Pancreas (tissue), 10 donors: Measurements from ENCODE around the gene P2RX4. TPM values are rescaled to one million over a fixed set of nuclear protein-coding genes. Genes with fewer than 3 reads are reported as not detected.

Experiments
- ATAC-seq, 4 donors: fragments of 200-7000 bp; cut with Tn5 transposase; one replicate each; pipeline versions ENCODE4 v1.8.0 to v1.9.1; 2020; ENCODE audit warnings: mild to moderate bottlenecking in 4 of 4, moderate library complexity in 4 of 4
- DNase-seq, 6 donors: peaks; one replicate each; pipeline ENCODE4 v3.0.0-alpha.2; 2020
- FAIRE-seq: peaks from 2 replicates; lab custom pipeline; 2012; peaks lifted over from hg19 to GRCh38; lab: Jason Lieb, UNC
- H3K27ac ChIP-seq, 4 donors: fragments of 200-600 bp; sonication (generic); 1 replicate in 3 of 4; 2 replicates in 1 of 4; pipeline versions ENCODE4 v1.5.0 to v1.8.0; 2020
- H3K27me3 ChIP-seq, 4 donors: fragments of 200-600 bp; one replicate each; pipeline ENCODE4 v1.8.0; 2021
- H3K36me3 ChIP-seq, 3 donors: fragments of 200-600 bp; sonication (generic) in 1 of 3; one replicate each; pipeline versions ENCODE4 v1.5.0 to v1.8.0; 2020 to 2021
- H3K4me1 ChIP-seq, 3 donors: fragments of 200-600 bp; one replicate each; pipeline ENCODE4 v1.8.0; 2021
- H3K4me3 ChIP-seq, 4 donors: fragments of 200-600 bp; sonication (generic) in 2 of 4; one replicate each; pipeline versions ENCODE4 v1.5.0 to v1.8.0; 2020 to 2021
- H3K9me3 ChIP-seq, 4 donors: fragments of 200-600 bp; one replicate each; pipeline ENCODE4 v1.8.0; 2021
- WGBS, 2 donors: extraction: QIAGEN DNeasy Blood & Tissue Kit; methylation state at CpG; one replicate each; pipeline ENCODE4 v1.1.7; 2013; 5-methylcytosine and 5-hydroxymethylcytosine counted together
- intact Hi-C, 3 donors: fragments of 100-400 bp; cut with DNase I; formaldehyde crosslinking; loops; one replicate each; pipeline versions ENCODE4 v1.11.1 to v1.14.2; 2022
- polyA plus RNA-seq, 2 donors: library from polyadenylated mRNA; stranded (reverse); fragments of 200-250 nt; gene quantifications; one replicate each; pipeline ENCODE4 v1.2.3, GENCODE V29; 2013
- total RNA-seq, 6 donors: library from RNA; stranded (reverse); fragmentation: NEBNext Ultra II Directional in 4 of 6; extraction: Animal tissue kit (Norgen Biotek cat#: 25700) in 4 of 6; gene quantifications; one replicate each; pipeline versions ENCODE4 v1.2.1 to v1.2.4, GENCODE V29; 2021 to 2023
- TF ChIP-seq, protein P1 (sequence below), 4 donors: fragments of 200-600 bp; sonication (generic) in 3 of 4; IDR thresholded peaks; one replicate each; pipeline versions ENCODE4 v1.5.0 to v1.8.0; 2021; ENCODE audit warnings: antibody characterized with exemption in 4 of 4
- donor health status: healthy with polysubstance abuse.
- donor health status: DM: no; HTN: no; CAD: no; lungs with moderate emphysema.
- donor health status: DM: no; HTN: no; CAD: no.
- donor health status: control.
- donor health status: control.
- donor health status: Bipolar disorder and iron deficiency.
- donor health status: DM: yes; HTN: yes; CAD: no.
- donor health status: DM: no; HTN: no; CAD: no.
- donor health status: DM: no; HTN: no; CAD: no.
- donor health status: DM: yes; HTN: yes; CAD: no.

Gene P2RX4
- total and polyA plus RNA-seq, 8 donors: 27.5 to 60.1 (median 33.1) TPM

- FAIRE-seq (no peak), DNase-seq (peak in 1 of 6 donors; percentile 54), ATAC-seq (no peak)
- no peak overlapping the region for H3K27ac ChIP-seq
- WGBS, 2 donors: 94 to 96% methylated on average over 14 of the region's 14 CpGs
- H3K4me3 ChIP-seq: no peak overlapping the region
- H3K4me1 ChIP-seq: peaks cover 4 to 20% (median 13%) of the 10 kb centered on the region in 3 donors
- intact Hi-C loops: no loop called here
- TF ChIP-seq, protein P1, sequence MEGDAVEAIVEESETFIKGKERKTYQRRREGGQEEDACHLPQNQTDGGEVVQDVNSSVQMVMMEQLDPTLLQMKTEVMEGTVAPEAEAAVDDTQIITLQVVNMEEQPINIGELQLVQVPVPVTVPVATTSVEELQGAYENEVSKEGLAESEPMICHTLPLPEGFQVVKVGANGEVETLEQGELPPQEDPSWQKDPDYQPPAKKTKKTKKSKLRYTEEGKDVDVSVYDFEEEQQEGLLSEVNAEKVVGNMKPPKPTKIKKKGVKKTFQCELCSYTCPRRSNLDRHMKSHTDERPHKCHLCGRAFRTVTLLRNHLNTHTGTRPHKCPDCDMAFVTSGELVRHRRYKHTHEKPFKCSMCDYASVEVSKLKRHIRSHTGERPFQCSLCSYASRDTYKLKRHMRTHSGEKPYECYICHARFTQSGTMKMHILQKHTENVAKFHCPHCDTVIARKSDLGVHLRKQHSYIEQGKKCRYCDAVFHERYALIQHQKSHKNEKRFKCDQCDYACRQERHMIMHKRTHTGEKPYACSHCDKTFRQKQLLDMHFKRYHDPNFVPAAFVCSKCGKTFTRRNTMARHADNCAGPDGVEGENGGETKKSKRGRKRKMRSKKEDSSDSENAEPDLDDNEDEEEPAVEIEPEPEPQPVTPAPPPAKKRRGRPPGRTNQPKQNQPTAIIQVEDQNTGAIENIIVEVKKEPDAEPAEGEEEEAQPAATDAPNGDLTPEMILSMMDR (IDR thresholded peaks at IDR 0.05): no peak
- H3K27me3 ChIP-seq: no peaks in the 10 kb centered on the region
- H3K9me3 ChIP-seq: no peaks in the 10 kb centered on the region
- H3K36me3 ChIP-seq: peaks cover 0 to 32% (median 4%) of the 10 kb centered on the region in 3 donors
Observed at GRCh38 chr12:121232977-121233627, 23.2 kb downstream of the P2RX4 start.

GRCh38 chr12:121233628-121234020 is 23.7 kb downstream of the P2RX4 start:
- Histone ChIP-seq H3K4me3 (no peak overlapping the region), H3K27ac (no peak overlapping the region), H3K36me3 (peaks cover 0 to 29% (median 4%) of the 10 kb centered on the region in 3 donors), H3K4me1 (peaks cover 9 to 24% (median 16%) of the 10 kb centered on the region in 3 donors), H3K9me3 (no peaks in the 10 kb centered on the region), H3K27me3 (no peaks in the 10 kb centered on the region)
- TF ChIP-seq, protein P1 (IDR thresholded peaks at IDR 0.05): no peak
- FAIRE-seq (no peak), DNase-seq (peak in 1 of 6 donors; percentile 74), ATAC-seq (no peak)
- WGBS, 2 donors: 85 to 89% methylated on average over 11 of the region's 11 CpGs
- intact Hi-C loops: no loop called here

DNA sequence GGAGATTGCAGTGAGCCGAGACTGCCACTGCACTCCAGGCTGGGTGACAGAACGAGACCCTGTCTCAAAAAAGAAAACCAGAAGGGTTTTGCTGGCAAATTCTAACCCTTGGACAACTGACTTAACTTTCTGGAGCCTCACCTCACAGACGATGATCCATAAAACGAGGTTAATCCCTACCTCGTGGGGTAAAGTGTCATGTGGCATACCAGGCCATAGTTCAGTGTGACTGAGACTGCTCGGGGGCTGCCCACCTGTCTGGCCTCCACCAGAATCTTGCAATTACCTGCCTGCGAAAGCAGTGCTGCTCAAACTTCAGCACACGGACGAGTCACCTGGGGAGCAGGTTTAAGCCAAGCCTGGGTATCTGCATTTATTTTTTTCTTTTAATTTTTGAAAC is 26.8 kb downstream of the P2RX4 start:
- H3K27ac ChIP-seq: peak overlapping the region in 2 of 4 donors; percentile 68 to 86

GRCh38 chr12:121237415-121237814 is 27.5 kb downstream of the P2RX4 start:
- H3K4me1 ChIP-seq: peaks cover 14 to 26% (median 20%) of the 10 kb centered on the region in 3 donors
- 21 to 28% methylated on average over 8 of the region's 8 CpGs for WGBS, 2 donors
- ATAC-seq (peak; percentile 73 to 87 (median 80)), DNase-seq (peak in 5 of 6 donors; percentile 52 to 88 (median 62)), FAIRE-seq (no peak)
- peaks cover 0 to 16% (median 4%) of the 10 kb centered on the region in 3 donors for H3K36me3 ChIP-seq
- H3K9me3 ChIP-seq: no peaks in the 10 kb centered on the region
- H3K4me3 ChIP-seq: no peak overlapping the region
- H3K27me3 ChIP-seq: no peaks in the 10 kb centered on the region
- intact Hi-C loops: no loop called here
- peak overlapping the region in 3 of 4 donors; percentile 14 to 86 (median 68) for H3K27ac ChIP-seq
- TF ChIP-seq, protein P1 (IDR thresholded peaks at IDR 0.05): no peak

More for the DNA sequence above, 26.8 kb downstream of the P2RX4 start:
- ATAC-seq: no peak
- Histone ChIP-seq H3K27me3 (no peaks in the 10 kb centered on the region), H3K4me3 (no peak overlapping the region), H3K4me1 (peaks cover 14 to 26% (median 20%) of the 10 kb centered on the region in 3 donors), H3K36me3 (peaks cover 0 to 19% (median 4%) of the 10 kb centered on the region in 3 donors), H3K9me3 (no peaks in the 10 kb centered on the region)
- TF ChIP-seq, protein P1 (IDR thresholded peaks at IDR 0.05): no peak
- DNase-seq: peak in 1 of 6 donors; percentile 23
- intact Hi-C loops: no loop called here
- WGBS, 2 donors: 88 to 91% methylated on average over 9 of the region's 9 CpGs
- FAIRE-seq: no peak

DNA sequence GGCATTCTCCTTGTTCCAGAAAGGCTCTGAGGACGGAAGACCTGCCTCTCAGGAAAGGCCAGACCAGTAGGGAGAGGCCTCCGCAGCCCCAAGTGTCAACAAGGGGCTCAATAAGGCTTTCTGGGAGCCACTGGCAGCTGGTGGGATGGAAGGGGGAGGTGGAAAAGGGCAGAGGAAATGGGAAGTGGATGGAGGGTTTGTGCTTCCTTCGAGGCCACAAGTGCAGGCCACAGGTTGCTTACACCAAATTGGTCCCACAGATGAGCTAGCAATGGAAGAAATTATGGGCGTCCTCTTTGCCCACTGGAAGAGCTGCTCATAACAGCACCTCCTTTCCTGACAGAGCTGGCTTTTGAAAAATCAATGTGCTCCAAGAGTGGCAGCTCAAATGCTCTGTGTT is 28.2 kb downstream of the P2RX4 start:
- WGBS, 2 donors: 61 to 64% methylated on average over 4 of the region's 4 CpGs
- peak overlapping the region; percentile 14 to 86 (median 65) for H3K27ac ChIP-seq
- ATAC-seq: peak in 3 of 4 donors; percentile 5 to 18 (median 16)
- no peaks in the 10 kb centered on the region for H3K9me3 ChIP-seq
- peak in 1 of 6 donors; percentile 38 for DNase-seq
- H3K27me3 ChIP-seq: no peaks in the 10 kb centered on the region
- H3K4me1 ChIP-seq: peaks cover 14 to 26% (median 20%) of the 10 kb centered on the region in 3 donors
- FAIRE-seq: no peak
- H3K36me3 ChIP-seq: peaks cover 0 to 9% (median 4%) of the 10 kb centered on the region in 3 donors
- no peak overlapping the region for H3K4me3 ChIP-seq
- TF ChIP-seq, protein P1 (IDR thresholded peaks at IDR 0.05): no peak
- intact Hi-C loops: no loop called here
